K562 (cell line): ENCODE data around the gene POLRMT. TPM values are rescaled to one million over a fixed set of nuclear protein-coding genes. Genes with fewer than 3 reads are reported as not detected.

Experiments
- DACH1 ChIP-seq: fragments of 450-650 bp; IDR thresholded peaks from 2 replicates; pipeline ENCODE4 v1.6.1; 2018; ENCODE audit not compliant: partially characterized antibody
- FOXA3 ChIP-seq, 2 experiments: fragments of 450-650 bp in 1 of 2; sonication (generic) in 1 of 2; formaldehyde crosslinking; IDR thresholded peaks in 1 of 2; conservative IDR thresholded peaks in 1 of 2; 2 replicates each; pipeline versions ENCODE4 v1.4.0 to v1.8.0; 2020 to 2022; ENCODE audit warnings: mild to moderate bottlenecking in 2 of 2, missing genetic modification reagents in 1 of 2
- JUND ChIP-seq, 2 experiments: IDR thresholded peaks; 2 replicates in 1 of 2; 3 replicates in 1 of 2; pipeline ENCODE4 v1.6.1; 2011; ENCODE audit warnings: borderline replicate concordance in 2 of 2, low read depth in 2 of 2, low read length in 2 of 2, improper control_type of control experiment in 1 of 2, missing biosample characterization in 1 of 2, missing genetic modification characterization in 1 of 2, missing genetic modification reagents in 1 of 2
- MIER1 ChIP-seq: fragments of 450-650 bp; IDR thresholded peaks from 2 replicates; pipeline ENCODE4 v1.6.1; 2016; ENCODE audit warnings: antibody characterized with exemption, mild to moderate bottlenecking, low read depth
- NBN ChIP-seq: fragments of 450-650 bp; IDR thresholded peaks from 2 replicates; pipeline ENCODE4 v1.6.1; 2016; ENCODE audit warnings: low read depth, mild to moderate bottlenecking
- PTRF ChIP-seq: fragments of 450-650 bp; IDR thresholded peaks from 2 replicates; pipeline ENCODE4 v1.6.1; 2016; ENCODE audit warnings: mild to moderate bottlenecking, missing genetic modification characterization, missing compliant biosample characterization
- SRSF3 ChIP-seq: fragments of 200-400 bp; formaldehyde crosslinking; IDR thresholded peaks from 2 replicates; pipeline ENCODE4 v1.6.1; 2016; ENCODE audit warnings: mild to moderate bottlenecking, low read length, moderate library complexity; ENCODE audit not compliant: insufficient read depth
- WHSC1 ChIP-seq: IDR thresholded peaks from one replicate; pipeline ENCODE4 v1.6.1; 2012; ENCODE audit warnings: low read length, control low read depth, inconsistent platforms
- ZBTB5 ChIP-seq: fragments of 450-650 bp; IDR thresholded peaks from 2 replicates; pipeline ENCODE4 v1.6.1; 2017; ENCODE audit warnings: antibody characterized with exemption
- ZNF140 ChIP-seq: fragments of 250-450 bp; sonication (Bioruptor Pico); IDR thresholded peaks from 2 replicates; pipeline ENCODE4 v1.8.0; 2021; ENCODE audit warnings: moderate library complexity, mild to moderate bottlenecking, inconsistent platforms
- ZNF3 ChIP-seq: fragments of 250-450 bp; sonication (Bioruptor Pico); IDR thresholded peaks from 2 replicates; pipeline ENCODE4 v1.5.0; 2021; ENCODE audit warnings: mild to moderate bottlenecking, moderate library complexity
- ZNF830 ChIP-seq: fragments of 250-450 bp; sonication (Bioruptor Pico); IDR thresholded peaks from 2 replicates; pipeline ENCODE4 v1.5.0; 2021; ENCODE audit warnings: mild to moderate bottlenecking
- polyA plus RNA-seq, 8 experiments: library from polyadenylated mRNA; depleted of rRNA in 4 of 8; stranded (reverse) in 5 of 8; unstranded in 3 of 8; fragments of >200 nt; fragmentation: Nextera tagmentation in 2 of 8; fragmentation: Illumina TruSeq in 1 of 8; extraction: Ambion mirVana in 2 of 8; extraction: Trizol in 1 of 8; gene quantifications; 2 replicates each; pipeline versions ENCODE4 v1.2.1 to v1.2.3, GENCODE V29; 2011 to 2014; ENCODE audit warnings: inconsistent platforms in 1 of 8, missing spikeins in 1 of 8
- total RNA-seq, 7 experiments: library from RNA; depleted of rRNA in 6 of 7; stranded (reverse); fragments of >200 nt in 6 of 7; fragmentation: Illumina TruSeq in 2 of 7; extraction: Trizol in 2 of 7; gene quantifications; 2 replicates each; pipeline versions ENCODE4 v1.2.1 to v1.2.3, GENCODE V29; 2011 to 2021; ENCODE audit warnings: low replicate concordance in 1 of 7
- TF ChIP-seq, protein P1 (sequence below): sonication (generic); formaldehyde crosslinking; IDR thresholded peaks from 2 replicates; pipeline ENCODE4 v1.8.1; 2023; ENCODE audit warnings: missing genetic modification reagents, mild to moderate bottlenecking, borderline replicate concordance
- TF ChIP-seq, protein P2 (sequence below), 2 experiments: IDR thresholded peaks in 1 of 2; conservative IDR thresholded peaks in 1 of 2; 2 replicates each; pipeline ENCODE4 v1.6.1; 2016; ENCODE audit warnings: low read depth in 2 of 2, mild to moderate bottlenecking in 1 of 2, missing compliant biosample characterization in 1 of 2, missing genetic modification characterization in 1 of 2, moderate library complexity in 1 of 2
- TF ChIP-seq, protein P3 (sequence below): fragments of 250-450 bp; sonication (Bioruptor Pico); IDR thresholded peaks from 2 replicates; pipeline ENCODE4 v1.8.0; 2022; ENCODE audit warnings: inconsistent platforms

Gene POLRMT
- total and polyA plus RNA-seq, 9 of the 15 experiments (the other 6 are each of a cell fraction or from before 2014, with no cell fraction given): 30.3 to 144 (median 68.0) TPM

DNA sequence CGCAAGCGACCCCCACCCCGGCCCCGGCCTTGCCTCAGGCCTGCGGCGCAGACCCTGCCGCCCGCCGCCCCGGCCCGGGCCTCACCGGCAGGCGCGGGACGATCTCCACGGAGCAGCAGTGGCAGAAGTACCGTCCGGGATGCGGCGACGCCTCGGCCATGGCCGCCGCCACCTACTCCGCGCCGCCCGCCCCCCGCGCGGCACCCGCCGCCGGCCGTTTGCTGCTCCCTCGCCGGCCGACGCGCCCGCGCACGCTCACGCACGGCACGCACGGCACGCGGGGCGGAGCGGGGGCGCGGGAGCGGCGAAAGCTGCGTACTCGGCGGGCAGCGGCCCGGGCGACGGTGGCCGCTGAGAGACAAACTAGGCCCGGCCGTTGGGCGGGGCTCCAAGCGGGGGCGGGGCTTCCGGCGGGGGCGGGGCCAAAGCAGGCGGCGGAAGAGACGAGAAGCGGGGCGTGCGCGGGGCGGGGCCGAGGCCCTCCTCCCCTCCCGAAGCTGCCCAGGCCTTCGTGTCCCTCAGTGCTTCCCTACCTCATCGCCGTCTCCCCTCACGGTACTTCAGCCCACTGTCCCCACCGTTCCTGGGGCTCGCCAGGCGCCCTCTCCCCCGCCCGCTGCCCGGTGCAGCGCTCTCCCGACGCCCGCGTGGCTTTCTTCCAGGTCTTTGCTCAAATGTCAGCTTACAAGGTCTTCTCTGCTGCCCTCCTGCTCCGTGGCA, 29.8 kb upstream of the POLRMT start, which contains the start of gene RNF126 (continued):
- TF ChIP-seq, protein P1, sequence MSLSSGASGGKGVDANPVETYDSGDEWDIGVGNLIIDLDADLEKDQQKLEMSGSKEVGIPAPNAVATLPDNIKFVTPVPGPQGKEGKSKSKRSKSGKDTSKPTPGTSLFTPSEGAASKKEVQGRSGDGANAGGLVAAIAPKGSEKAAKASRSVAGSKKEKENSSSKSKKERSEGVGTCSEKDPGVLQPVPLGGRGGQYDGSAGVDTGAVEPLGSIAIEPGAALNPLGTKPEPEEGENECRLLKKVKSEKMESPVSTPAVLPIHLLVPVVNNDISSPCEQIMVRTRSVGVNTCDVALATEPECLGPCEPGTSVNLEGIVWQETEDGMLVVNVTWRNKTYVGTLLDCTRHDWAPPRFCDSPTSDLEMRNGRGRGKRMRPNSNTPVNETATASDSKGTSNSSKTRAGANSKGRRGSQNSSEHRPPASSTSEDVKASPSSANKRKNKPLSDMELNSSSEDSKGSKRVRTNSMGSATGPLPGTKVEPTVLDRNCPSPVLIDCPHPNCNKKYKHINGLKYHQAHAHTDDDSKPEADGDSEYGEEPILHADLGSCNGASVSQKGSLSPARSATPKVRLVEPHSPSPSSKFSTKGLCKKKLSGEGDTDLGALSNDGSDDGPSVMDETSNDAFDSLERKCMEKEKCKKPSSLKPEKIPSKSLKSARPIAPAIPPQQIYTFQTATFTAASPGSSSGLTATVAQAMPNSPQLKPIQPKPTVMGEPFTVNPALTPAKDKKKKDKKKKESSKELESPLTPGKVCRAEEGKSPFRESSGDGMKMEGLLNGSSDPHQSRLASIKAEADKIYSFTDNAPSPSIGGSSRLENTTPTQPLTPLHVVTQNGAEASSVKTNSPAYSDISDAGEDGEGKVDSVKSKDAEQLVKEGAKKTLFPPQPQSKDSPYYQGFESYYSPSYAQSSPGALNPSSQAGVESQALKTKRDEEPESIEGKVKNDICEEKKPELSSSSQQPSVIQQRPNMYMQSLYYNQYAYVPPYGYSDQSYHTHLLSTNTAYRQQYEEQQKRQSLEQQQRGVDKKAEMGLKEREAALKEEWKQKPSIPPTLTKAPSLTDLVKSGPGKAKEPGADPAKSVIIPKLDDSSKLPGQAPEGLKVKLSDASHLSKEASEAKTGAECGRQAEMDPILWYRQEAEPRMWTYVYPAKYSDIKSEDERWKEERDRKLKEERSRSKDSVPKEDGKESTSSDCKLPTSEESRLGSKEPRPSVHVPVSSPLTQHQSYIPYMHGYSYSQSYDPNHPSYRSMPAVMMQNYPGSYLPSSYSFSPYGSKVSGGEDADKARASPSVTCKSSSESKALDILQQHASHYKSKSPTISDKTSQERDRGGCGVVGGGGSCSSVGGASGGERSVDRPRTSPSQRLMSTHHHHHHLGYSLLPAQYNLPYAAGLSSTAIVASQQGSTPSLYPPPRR (CRISPR knock-in tag): no peak
- TF ChIP-seq ZNF830 (no peak), ZNF140 (CRISPR knock-in tag) (no peak), ZBTB5 (no peak), ZNF3 (no peak), SRSF3 (no peak), WHSC1 (no peak), NBN (no peak), FOXA3 (CRISPR knock-in tag; conservative IDR thresholded peaks at IDR 0.05 in 1 of 2, IDR thresholded peaks at IDR 0.05 in 1 of 2) (no peak), PTRF (tag) (no peak), DACH1 (no peak), MIER1 (no peak), JUND (IDR thresholded peaks at IDR 0.05; ENCODE audit: borderline replicate concordance, low read depth, low read length) (no peak), JUND (tag; IDR thresholded peaks at IDR 0.05; ENCODE audit: borderline replicate concordance, low read depth, low read length) (no peak)
- TF ChIP-seq, protein P2, sequence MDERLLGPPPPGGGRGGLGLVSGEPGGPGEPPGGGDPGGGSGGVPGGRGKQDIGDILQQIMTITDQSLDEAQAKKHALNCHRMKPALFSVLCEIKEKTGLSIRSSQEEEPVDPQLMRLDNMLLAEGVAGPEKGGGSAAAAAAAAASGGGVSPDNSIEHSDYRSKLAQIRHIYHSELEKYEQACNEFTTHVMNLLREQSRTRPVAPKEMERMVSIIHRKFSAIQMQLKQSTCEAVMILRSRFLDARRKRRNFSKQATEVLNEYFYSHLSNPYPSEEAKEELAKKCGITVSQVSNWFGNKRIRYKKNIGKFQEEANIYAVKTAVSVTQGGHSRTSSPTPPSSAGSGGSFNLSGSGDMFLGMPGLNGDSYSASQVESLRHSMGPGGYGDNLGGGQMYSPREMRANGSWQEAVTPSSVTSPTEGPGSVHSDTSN (CRISPR knock-in tag; IDR thresholded peaks at IDR 0.05; ENCODE audit: low read depth): no peak
- TF ChIP-seq, protein P2 (tag; conservative IDR thresholded peaks at IDR 0.05; ENCODE audit: low read depth): no peak
- TF ChIP-seq, protein P3, sequence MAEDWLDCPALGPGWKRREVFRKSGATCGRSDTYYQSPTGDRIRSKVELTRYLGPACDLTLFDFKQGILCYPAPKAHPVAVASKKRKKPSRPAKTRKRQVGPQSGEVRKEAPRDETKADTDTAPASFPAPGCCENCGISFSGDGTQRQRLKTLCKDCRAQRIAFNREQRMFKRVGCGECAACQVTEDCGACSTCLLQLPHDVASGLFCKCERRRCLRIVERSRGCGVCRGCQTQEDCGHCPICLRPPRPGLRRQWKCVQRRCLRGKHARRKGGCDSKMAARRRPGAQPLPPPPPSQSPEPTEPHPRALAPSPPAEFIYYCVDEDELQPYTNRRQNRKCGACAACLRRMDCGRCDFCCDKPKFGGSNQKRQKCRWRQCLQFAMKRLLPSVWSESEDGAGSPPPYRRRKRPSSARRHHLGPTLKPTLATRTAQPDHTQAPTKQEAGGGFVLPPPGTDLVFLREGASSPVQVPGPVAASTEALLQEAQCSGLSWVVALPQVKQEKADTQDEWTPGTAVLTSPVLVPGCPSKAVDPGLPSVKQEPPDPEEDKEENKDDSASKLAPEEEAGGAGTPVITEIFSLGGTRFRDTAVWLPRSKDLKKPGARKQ (CRISPR knock-in tag): no peak
